ENCODE data around the gene PITPNC1.
"Not testable (repeated sequence)": the region's sequence is repeated elsewhere in the genome, so short reads cannot be mapped to it uniquely, and the experiment has no call there.

Gene PITPNC1

GRCh38 chr17:67478401-67479041, 101.4 kb downstream of the PITPNC1 start:
- no peak for TF ChIP-seq CTCF (conservative IDR thresholded peaks at IDR 0.05; ENCODE audit: control insufficient read depth, insufficient read depth, low read depth, low read length)
- H3K4me3 ChIP-seq (ENCODE audit: control insufficient read depth, low read depth, low read length): no peak overlapping the region
- DNase-seq (ENCODE audit: low read depth): no peak

- no peak overlapping the region for H3K4me3 ChIP-seq (ENCODE audit: control insufficient read depth, low read depth, low read length)
- TF ChIP-seq CTCF (conservative IDR thresholded peaks at IDR 0.05; ENCODE audit: control insufficient read depth, insufficient read depth, low read depth, low read length): no peak
- no peak for DNase-seq (ENCODE audit: low read depth)
These were observed 102.1 kb downstream of the PITPNC1 start for GRCh38 chr17:67479148-67479547.

GRCh38 chr17:67480959-67481358, 103.9 kb downstream of the PITPNC1 start:
- not testable (repeated sequence) for DNase-seq (ENCODE audit: low read depth); H3K4me3 ChIP-seq (ENCODE audit: control insufficient read depth, low read depth, low read length)

- H3K4me3 ChIP-seq (ENCODE audit: control insufficient read depth, low read depth, low read length): no peak overlapping the region
- DNase-seq (ENCODE audit: low read depth): peak; percentile 87
- no peak for TF ChIP-seq CTCF (conservative IDR thresholded peaks at IDR 0.05; ENCODE audit: control insufficient read depth, insufficient read depth, low read depth, low read length)
These were observed 104.7 kb downstream of the PITPNC1 start for GRCh38 chr17:67481808-67482207.

GRCh38 chr17:67482764-67483163, 105.7 kb downstream of the PITPNC1 start:
- TF ChIP-seq CTCF (conservative IDR thresholded peaks at IDR 0.05; ENCODE audit: control insufficient read depth, insufficient read depth, low read depth, low read length): no peak
- DNase-seq (ENCODE audit: low read depth): no peak
- H3K4me3 ChIP-seq (ENCODE audit: control insufficient read depth, low read depth, low read length): no peak overlapping the region

- no peak for TF ChIP-seq CTCF (conservative IDR thresholded peaks at IDR 0.05; ENCODE audit: control insufficient read depth, insufficient read depth, low read depth, low read length)
- H3K4me3 ChIP-seq (ENCODE audit: control insufficient read depth, low read depth, low read length): no peak overlapping the region
- no peak for DNase-seq (ENCODE audit: low read depth)
These were observed 107.2 kb downstream of the PITPNC1 start for GRCh38 chr17:67484261-67484660.

GRCh38 chr17:67485666-67486065, 108.6 kb downstream of the PITPNC1 start:
- no peak for DNase-seq (ENCODE audit: low read depth)
- H3K4me3 ChIP-seq (ENCODE audit: control insufficient read depth, low read depth, low read length): no peak overlapping the region
- no peak for TF ChIP-seq CTCF (conservative IDR thresholded peaks at IDR 0.05; ENCODE audit: control insufficient read depth, insufficient read depth, low read depth, low read length)

Measured in fibroblast of mammary gland (primary cell).